Coronary artery (tissue), 2 donors: ENCODE measurements around the gene IL20.

Experiments
- DNase-seq: peaks from one replicate; pipeline ENCODE4 v3.0.0-alpha.2; 2017; ENCODE audit warnings: low spot score
- H3K27ac ChIP-seq, 2 donors: fragments of 200-600 bp; sonication (generic); one replicate each; pipeline ENCODE4 v1.5.1; 2016 to 2019
- H3K4me3 ChIP-seq: fragments of 200-600 bp; sonication (generic); 2 replicates; pipeline ENCODE4 v1.5.1; 2016; ENCODE audit warnings: mild to moderate bottlenecking, moderate library complexity
- TF ChIP-seq, protein P1 (sequence below): fragments of 200-600 bp; sonication (generic); IDR thresholded peaks from one replicate; pipeline ENCODE4 v1.5.1; 2019; ENCODE audit warnings: antibody characterized with exemption

IL20 gene

DNA sequence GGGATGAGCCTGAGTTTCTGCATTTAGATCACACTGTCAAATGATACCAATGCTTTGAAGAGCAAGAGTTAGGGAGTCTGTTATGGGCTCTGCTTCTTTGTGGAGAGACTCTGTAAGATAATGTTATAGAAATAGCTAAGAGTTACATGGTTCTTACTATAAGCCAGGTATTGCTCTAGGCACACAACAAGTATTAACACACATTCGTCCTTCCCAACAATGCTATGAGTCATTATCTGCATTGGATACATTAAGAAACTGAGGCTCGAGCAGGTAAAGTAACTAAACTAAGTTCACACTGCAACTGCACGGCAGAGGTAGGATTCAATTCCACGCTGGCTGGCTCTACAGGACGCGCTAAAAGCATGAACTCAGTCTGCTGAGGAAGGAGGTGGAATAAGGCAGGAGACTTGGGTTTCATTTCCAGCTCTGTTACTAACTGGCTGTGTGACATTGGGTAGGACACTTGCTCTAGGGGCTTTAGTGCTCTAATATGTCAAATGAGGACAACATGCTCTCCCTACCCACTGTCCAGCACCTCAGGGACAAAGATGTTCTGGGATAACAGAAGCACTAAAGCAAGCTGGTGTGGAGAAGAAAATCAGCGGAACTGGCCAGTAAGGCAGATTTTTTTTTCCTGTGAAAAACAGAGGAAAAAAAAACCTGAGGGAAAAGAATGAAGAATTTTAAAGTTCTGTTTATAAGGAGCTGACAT is 23.7 kb upstream of the IL20 start:
- DNase-seq, result no peak
- H3K4me3 ChIP-seq, result no peak overlapping the region
- H3K27ac ChIP-seq, result no peak overlapping the region
- TF ChIP-seq, protein P1, sequence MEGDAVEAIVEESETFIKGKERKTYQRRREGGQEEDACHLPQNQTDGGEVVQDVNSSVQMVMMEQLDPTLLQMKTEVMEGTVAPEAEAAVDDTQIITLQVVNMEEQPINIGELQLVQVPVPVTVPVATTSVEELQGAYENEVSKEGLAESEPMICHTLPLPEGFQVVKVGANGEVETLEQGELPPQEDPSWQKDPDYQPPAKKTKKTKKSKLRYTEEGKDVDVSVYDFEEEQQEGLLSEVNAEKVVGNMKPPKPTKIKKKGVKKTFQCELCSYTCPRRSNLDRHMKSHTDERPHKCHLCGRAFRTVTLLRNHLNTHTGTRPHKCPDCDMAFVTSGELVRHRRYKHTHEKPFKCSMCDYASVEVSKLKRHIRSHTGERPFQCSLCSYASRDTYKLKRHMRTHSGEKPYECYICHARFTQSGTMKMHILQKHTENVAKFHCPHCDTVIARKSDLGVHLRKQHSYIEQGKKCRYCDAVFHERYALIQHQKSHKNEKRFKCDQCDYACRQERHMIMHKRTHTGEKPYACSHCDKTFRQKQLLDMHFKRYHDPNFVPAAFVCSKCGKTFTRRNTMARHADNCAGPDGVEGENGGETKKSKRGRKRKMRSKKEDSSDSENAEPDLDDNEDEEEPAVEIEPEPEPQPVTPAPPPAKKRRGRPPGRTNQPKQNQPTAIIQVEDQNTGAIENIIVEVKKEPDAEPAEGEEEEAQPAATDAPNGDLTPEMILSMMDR, result no peak

- TF ChIP-seq, protein P1, result no peak
- DNase-seq, result no peak
- H3K4me3 ChIP-seq, result no peak overlapping the region
- no peak overlapping the region for H3K27ac ChIP-seq
These were observed 22.6 kb upstream of the IL20 start for GRCh38 chr1:206842854-206843253.

- TF ChIP-seq, protein P1, result no peak
- no peak overlapping the region for H3K27ac ChIP-seq
- no peak overlapping the region for H3K4me3 ChIP-seq
- DNase-seq, result no peak
These were observed 21.8 kb upstream of the IL20 start for GRCh38 chr1:206843626-206844025.

DNA sequence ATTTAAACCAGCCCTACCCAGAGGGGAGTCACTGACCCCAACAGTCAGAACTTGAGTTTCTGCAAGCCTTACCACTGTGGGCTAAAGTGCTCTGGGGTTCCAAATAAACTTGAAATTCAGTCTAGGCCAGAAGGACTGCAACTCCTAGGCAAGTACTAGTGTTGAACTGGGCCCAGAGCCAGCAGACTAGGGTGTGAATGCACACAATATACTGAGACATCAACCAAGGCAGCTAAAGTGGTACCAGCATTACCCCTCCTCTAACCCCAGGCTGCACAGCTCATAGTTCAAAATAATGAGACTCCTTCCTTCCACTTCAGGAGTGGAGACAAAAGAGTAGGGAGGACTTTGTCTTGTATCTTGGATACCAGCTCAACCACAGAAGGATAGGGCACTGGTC is 18.9 kb upstream of the IL20 start:
- Histone ChIP-seq H3K4me3 (no peak overlapping the region), H3K27ac (no peak overlapping the region)
- TF ChIP-seq, protein P1, result no peak
- no peak for DNase-seq

- H3K4me3 ChIP-seq, result no peak overlapping the region
- no peak for DNase-seq
- no peak overlapping the region for H3K27ac ChIP-seq
- TF ChIP-seq, protein P1, result no peak
These were observed 18.0 kb upstream of the IL20 start for GRCh38 chr1:206847337-206847834.

DNA sequence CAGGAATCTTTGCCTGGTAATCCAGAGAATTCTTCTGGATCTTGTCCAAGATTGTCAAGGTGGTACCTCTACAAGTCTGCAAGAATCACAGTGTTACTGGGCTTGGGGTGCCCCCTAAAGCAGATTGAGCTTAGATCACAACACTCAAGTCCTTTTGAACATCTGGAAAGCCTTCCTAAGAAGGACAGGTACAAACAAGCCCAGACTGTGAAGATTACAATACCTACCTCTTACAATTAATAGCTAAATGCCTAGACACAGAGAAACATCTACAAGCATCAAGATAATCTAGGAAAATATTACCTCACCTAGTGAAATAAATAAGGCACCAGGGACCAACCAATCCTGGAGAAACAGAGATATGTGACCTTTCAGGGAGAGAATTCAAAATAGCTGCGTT is 17.5 kb upstream of the IL20 start:
- TF ChIP-seq, protein P1, result no peak
- DNase-seq, result no peak
- H3K27ac ChIP-seq, result no peak overlapping the region
- no peak overlapping the region for H3K4me3 ChIP-seq

GRCh38 chr1:206850401-206850800 is 15.0 kb upstream of the IL20 start:
- H3K27ac ChIP-seq, result no peak overlapping the region
- no peak overlapping the region for H3K4me3 ChIP-seq
- TF ChIP-seq, protein P1, result no peak
- DNase-seq, result no peak
